Measurements from ENCODE around the gene CSGALNACT2. TPM values are rescaled to one million over a fixed set of nuclear protein-coding genes. Genes with fewer than 3 reads are reported as not detected.

Gene CSGALNACT2
- total RNA-seq, 1 donor from 2014 or later: 10.4 TPM

- no peak for DNase-seq (ENCODE audit: low read depth)
- no peak overlapping the region for H3K4me3 ChIP-seq (ENCODE audit: low read depth, low read length)
- no peak for TF ChIP-seq CTCF (conservative IDR thresholded peaks at IDR 0.05; ENCODE audit: low read depth, low read length)
Measured at GRCh38 chr10:43210556-43210955, 72.3 kb downstream of the CSGALNACT2 start.

- no peak for DNase-seq (ENCODE audit: low read depth)
- no peak for TF ChIP-seq CTCF (conservative IDR thresholded peaks at IDR 0.05; ENCODE audit: low read depth, low read length)
- H3K4me3 ChIP-seq (ENCODE audit: low read depth, low read length): no peak overlapping the region
Measured at GRCh38 chr10:43211030-43211429, 72.8 kb downstream of the CSGALNACT2 start.

GRCh38 chr10:43211431-43212042 is 73.3 kb downstream of the CSGALNACT2 start:
- TF ChIP-seq CTCF (conservative IDR thresholded peaks at IDR 0.05; ENCODE audit: low read depth, low read length): no peak
- DNase-seq (ENCODE audit: low read depth): no peak
- no peak overlapping the region for H3K4me3 ChIP-seq (ENCODE audit: low read depth, low read length)

GRCh38 chr10:43212043-43212721 is 73.9 kb downstream of the CSGALNACT2 start:
- H3K4me3 ChIP-seq (ENCODE audit: low read depth, low read length): no peak overlapping the region
- no peak for DNase-seq (ENCODE audit: low read depth)
- TF ChIP-seq CTCF (conservative IDR thresholded peaks at IDR 0.05; ENCODE audit: low read depth, low read length): no peak

GRCh38 chr10:43214071-43214955 is 76.1 kb downstream of the CSGALNACT2 start:
- DNase-seq (ENCODE audit: low read depth): no peak
- H3K4me3 ChIP-seq (ENCODE audit: low read depth, low read length): no peak overlapping the region
- TF ChIP-seq CTCF (conservative IDR thresholded peaks at IDR 0.05; ENCODE audit: low read depth, low read length): no peak

- TF ChIP-seq CTCF (conservative IDR thresholded peaks at IDR 0.05; ENCODE audit: low read depth, low read length): no peak
- no peak for DNase-seq (ENCODE audit: low read depth)
- no peak overlapping the region for H3K4me3 ChIP-seq (ENCODE audit: low read depth, low read length)
Measured at GRCh38 chr10:43214956-43215561, 76.8 kb downstream of the CSGALNACT2 start.

Measured in epithelial cell of proximal tubule (primary cell).